H54 (cell line): ENCODE data around the gene SLC12A9.
"Not testable (repeated sequence)": the region's sequence is repeated elsewhere in the genome, so short reads cannot be mapped to it uniquely, and the experiment has no call there.

Experiments
- DNase-seq: peaks from one replicate; pipeline ENCODE4 v3.0.0; 2011; ENCODE audit warnings: low spot score, mixed read lengths; ENCODE audit not compliant: insufficient read length
- FAIRE-seq: peaks from 3 replicates; lab custom pipeline; 2011; peaks lifted over from hg19 to GRCh38; lab: Jason Lieb, UNC
- POLR2A ChIP-seq: IDR thresholded peaks from 2 replicates; pipeline ENCODE4 v1.6.1; 2011; ENCODE audit warnings: low read depth, mild to moderate bottlenecking, low read length

The SLC12A9 gene

GRCh38 chr7:100852048-100852872, at the start of gene SLC12A9:
Gene SLC12A9, plus strand, starts transcription at chr7:100852713. Its CDS starts 1,485 bp downstream, at chr7:100854198.
- FAIRE-seq: no peak
- TF ChIP-seq POLR2A: peak; percentile 55
- DNase-seq: peak; percentile 96

- no peak for DNase-seq
- FAIRE-seq: no peak
- TF ChIP-seq POLR2A: no peak
These were observed 49.6 kb upstream of the SLC12A9 start for GRCh38 chr7:100802951-100803350.

GRCh38 chr7:100803398-100804161, 48.9 kb upstream of the SLC12A9 start:
- peak; percentile 94 for DNase-seq
- no peak for TF ChIP-seq POLR2A
- peak; percentile 23 for FAIRE-seq

- no peak for TF ChIP-seq POLR2A
- FAIRE-seq (no peak), DNase-seq (no peak)
These were observed 47.7 kb upstream of the SLC12A9 start for GRCh38 chr7:100804681-100805431.

GRCh38 chr7:100806276-100806675, 46.2 kb upstream of the SLC12A9 start:
- no peak for FAIRE-seq
- TF ChIP-seq POLR2A: no peak

GRCh38 chr7:100806883-100807282, 45.6 kb upstream of the SLC12A9 start:
- not testable (repeated sequence) for DNase-seq, FAIRE-seq

More at GRCh38 chr7:100806276-100806675, 46.2 kb upstream of the SLC12A9 start:
- DNase-seq: no peak

- no peak for DNase-seq
- no peak for FAIRE-seq
- no peak for TF ChIP-seq POLR2A
These were observed 44.1 kb upstream of the SLC12A9 start for GRCh38 chr7:100808354-100808875.

GRCh38 chr7:100811480-100811879, 41.0 kb upstream of the SLC12A9 start:
- no peak for TF ChIP-seq POLR2A
- FAIRE-seq (no peak), DNase-seq (no peak)

GRCh38 chr7:100812729-100813128, 39.8 kb upstream of the SLC12A9 start:
- no peak for TF ChIP-seq POLR2A
- FAIRE-seq (no peak), DNase-seq (no peak)

- not testable (repeated sequence) for FAIRE-seq, DNase-seq
These were observed 36.0 kb upstream of the SLC12A9 start for GRCh38 chr7:100816515-100816914.

- TF ChIP-seq POLR2A: no peak
- FAIRE-seq (no peak), DNase-seq (no peak)
These were observed 35.4 kb upstream of the SLC12A9 start for GRCh38 chr7:100817097-100817496.

- DNase-seq (no peak), FAIRE-seq (no peak)
- no peak for TF ChIP-seq POLR2A
These were observed 34.1 kb upstream of the SLC12A9 start for GRCh38 chr7:100818366-100818765.

- FAIRE-seq: no peak
- no peak for TF ChIP-seq POLR2A
- no peak for DNase-seq
These were observed 33.7 kb upstream of the SLC12A9 start for GRCh38 chr7:100818825-100819224.
